ENCODE measurements around the gene GEMIN8. TPM values are rescaled to one million over a fixed set of nuclear protein-coding genes. Genes with fewer than 3 reads are reported as not detected.

GEMIN8 gene
- total and polyA plus RNA-seq, 2 donors = 15.0 to 15.9 TPM

Other genes starting within 250 kb of the GEMIN8 start
- gene GPM6B, start 212.8 kb downstream of the GEMIN8 start, total RNA-seq = 47.2 TPM
- gene GPM6B, start 212.8 kb downstream of the GEMIN8 start, polyA plus RNA-seq = 16.0 TPM